ENCODE measurements around the gene BLVRB. TPM values are rescaled to one million over a fixed set of nuclear protein-coding genes. Genes with fewer than 3 reads are reported as not detected.

BLVRB gene
- polyA plus RNA-seq, 1 donor (not counting 4 experiments of a cell fraction or from before 2014, with no cell fraction given), result 52.5 TPM

DNA sequence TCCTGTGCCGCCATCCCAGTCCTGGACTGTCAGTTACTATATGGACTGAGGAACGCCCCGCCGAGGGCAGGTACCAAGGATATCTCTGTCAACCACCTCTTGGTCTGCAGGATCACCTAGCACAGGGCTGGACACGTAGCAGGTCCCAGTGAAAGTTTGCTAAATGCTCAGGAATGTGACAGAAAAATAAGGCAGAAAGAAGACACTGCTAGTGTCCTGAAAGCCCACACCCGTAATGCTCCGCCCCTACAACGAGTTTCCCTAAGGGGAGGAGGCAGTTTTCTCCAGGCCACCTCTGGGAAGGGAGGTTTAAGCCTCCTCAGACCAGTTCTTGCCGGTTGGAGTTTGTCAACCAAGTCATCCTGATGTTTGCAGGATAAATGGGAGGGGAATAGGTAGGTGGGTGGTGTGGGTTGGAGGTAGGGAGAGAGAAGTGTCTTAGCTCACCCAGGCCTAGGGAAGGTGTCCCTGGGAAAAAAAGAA is 19.7 kb downstream of the BLVRB start:
- Histone ChIP-seq H3K9ac (ENCODE audit: control insufficient read depth, extremely low read depth, insufficient read depth, low read length) (no peak overlapping the region), H3K27me3 (ENCODE audit: control insufficient read depth, extremely low read depth, insufficient read depth, low read length) (no peaks in the 10 kb centered on the region), H3K36me3 (ENCODE audit: control insufficient read depth in 2 of 2, extremely low read depth in 1 of 2, insufficient read depth in 2 of 2, low read length in 2 of 2) (peaks cover 12 to 13% of the 10 kb centered on the region in 2 experiments), H2AFZ (ENCODE audit: control insufficient read depth, low read length) (peak overlapping the region; percentile 27), H4K20me1 (ENCODE audit: control insufficient read depth, extremely low read depth, insufficient read depth, low read length) (peaks cover 5% of the 10 kb centered on the region), H3K79me2 (ENCODE audit: control insufficient read depth, insufficient read depth, low read length) (peaks cover 29% of the 10 kb centered on the region), H3K9me3 (ENCODE audit: control insufficient read depth, low read depth, low read length) (no peaks in the 10 kb centered on the region), H3K27ac (ENCODE audit: control insufficient read depth, insufficient read depth, low read length) (no peak overlapping the region), H3K9me1 (ENCODE audit: control insufficient read depth, extremely low read depth, insufficient read depth, low read length) (no peaks in the 10 kb centered on the region), H3K4me3 (ENCODE audit: control insufficient read depth in 2 of 3, extremely low read depth in 1 of 3, insufficient read depth in 2 of 3, low read depth in 1 of 3, low read length in 3 of 3) (peak overlapping the region in 1 of 3 experiments; percentile 3), H3K4me2 (ENCODE audit: control insufficient read depth, extremely low read depth, insufficient read depth, low read depth, low read length) (peak overlapping the region; percentile 9), H3K4me1 (ENCODE audit: control insufficient read depth, extremely low read depth, insufficient read depth, low read length) (peaks cover 16% of the 10 kb centered on the region)
- no peak for TF ChIP-seq EZH2 (IDR thresholded peaks at IDR 0.05; ENCODE audit: low read length)
- no peak for TF ChIP-seq CTCF (optimal IDR thresholded peaks at IDR 0.05 in 1 of 3, IDR thresholded peaks at IDR 0.05 in 1 of 3, conservative IDR thresholded peaks at IDR 0.05 in 1 of 3; ENCODE audit: extremely low read depth in 1 of 3, insufficient read depth in 2 of 3, low read length in 3 of 3)
- FAIRE-seq (peak; percentile 55), DNase-seq (ENCODE audit: low read depth, low spot score) (no peak)
- dilution Hi-C loops (cut with MboI; ENCODE audit: extremely low pct_ligation_motif_present, low sequenced_read_pairs), result no loop called here

DNA sequence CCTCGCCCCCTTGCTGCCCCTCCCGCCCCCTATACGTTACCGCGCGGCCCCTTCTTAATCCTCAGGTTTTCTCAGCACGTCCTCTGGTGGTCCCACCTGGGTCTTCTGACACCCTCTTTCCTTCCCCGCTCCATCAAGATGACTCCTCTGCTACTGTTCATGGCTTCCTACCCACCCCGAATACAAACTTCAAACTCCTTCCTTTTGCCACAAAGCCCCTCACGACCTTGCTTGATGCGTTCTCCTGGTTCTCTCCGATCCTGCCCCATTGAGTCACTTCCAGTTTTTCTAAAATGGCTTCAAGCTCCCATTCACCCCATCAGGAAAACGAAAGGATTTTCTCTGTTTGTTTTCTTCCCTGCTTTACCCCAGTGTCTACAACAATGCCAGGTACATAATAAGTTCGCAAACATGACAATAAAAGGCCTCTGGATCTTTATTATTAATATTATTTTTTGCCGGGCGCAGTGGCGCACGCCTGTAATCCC is 20.7 kb downstream of the BLVRB start:
- FAIRE-seq (no peak), DNase-seq (ENCODE audit: low read depth, low spot score) (no peak)
- peak overlapping the region; percentile 85 for H3K27ac ChIP-seq (ENCODE audit: control insufficient read depth, insufficient read depth, low read length)
- H3K9me3 ChIP-seq (ENCODE audit: control insufficient read depth, low read depth, low read length), result no peaks in the 10 kb centered on the region
- dilution Hi-C loops (cut with MboI; ENCODE audit: extremely low pct_ligation_motif_present, low sequenced_read_pairs), result no loop called here
- no peaks in the 10 kb centered on the region for H3K9me1 ChIP-seq (ENCODE audit: control insufficient read depth, extremely low read depth, insufficient read depth, low read length)
- peak overlapping the region; percentile 96 to 100 (median 100) for H3K4me3 ChIP-seq (ENCODE audit: control insufficient read depth in 2 of 3, extremely low read depth in 1 of 3, insufficient read depth in 2 of 3, low read depth in 1 of 3, low read length in 3 of 3)
- peak overlapping the region; percentile 100 for H3K9ac ChIP-seq (ENCODE audit: control insufficient read depth, extremely low read depth, insufficient read depth, low read length)
- H3K27me3 ChIP-seq (ENCODE audit: control insufficient read depth, extremely low read depth, insufficient read depth, low read length), result no peaks in the 10 kb centered on the region
- TF ChIP-seq CTCF (optimal IDR thresholded peaks at IDR 0.05 in 1 of 3, IDR thresholded peaks at IDR 0.05 in 1 of 3, conservative IDR thresholded peaks at IDR 0.05 in 1 of 3; ENCODE audit: extremely low read depth in 1 of 3, insufficient read depth in 2 of 3, low read length in 3 of 3) (peak in 1 of 3 experiments; percentile 29), EZH2 (IDR thresholded peaks at IDR 0.05; ENCODE audit: low read length) (no peak)
- peaks cover 17 to 19% of the 10 kb centered on the region in 2 experiments for H3K36me3 ChIP-seq (ENCODE audit: control insufficient read depth in 2 of 2, extremely low read depth in 1 of 2, insufficient read depth in 2 of 2, low read length in 2 of 2)
- H3K4me2 ChIP-seq (ENCODE audit: control insufficient read depth, extremely low read depth, insufficient read depth, low read depth, low read length), result peak overlapping the region; percentile 95
- peaks cover 16% of the 10 kb centered on the region for H3K4me1 ChIP-seq (ENCODE audit: control insufficient read depth, extremely low read depth, insufficient read depth, low read length)
- H3K79me2 ChIP-seq (ENCODE audit: control insufficient read depth, insufficient read depth, low read length), result peaks cover 33% of the 10 kb centered on the region
- H4K20me1 ChIP-seq (ENCODE audit: control insufficient read depth, extremely low read depth, insufficient read depth, low read length), result peaks cover 5% of the 10 kb centered on the region
- H2AFZ ChIP-seq (ENCODE audit: control insufficient read depth, low read length), result peak overlapping the region; percentile 98
